ENCODE data around the gene KIAA0753.
"Not testable (repeated sequence)": the region's sequence is repeated elsewhere in the genome, so short reads cannot be mapped to it uniquely, and the experiment has no call there.

KIAA0753 gene

DNA sequence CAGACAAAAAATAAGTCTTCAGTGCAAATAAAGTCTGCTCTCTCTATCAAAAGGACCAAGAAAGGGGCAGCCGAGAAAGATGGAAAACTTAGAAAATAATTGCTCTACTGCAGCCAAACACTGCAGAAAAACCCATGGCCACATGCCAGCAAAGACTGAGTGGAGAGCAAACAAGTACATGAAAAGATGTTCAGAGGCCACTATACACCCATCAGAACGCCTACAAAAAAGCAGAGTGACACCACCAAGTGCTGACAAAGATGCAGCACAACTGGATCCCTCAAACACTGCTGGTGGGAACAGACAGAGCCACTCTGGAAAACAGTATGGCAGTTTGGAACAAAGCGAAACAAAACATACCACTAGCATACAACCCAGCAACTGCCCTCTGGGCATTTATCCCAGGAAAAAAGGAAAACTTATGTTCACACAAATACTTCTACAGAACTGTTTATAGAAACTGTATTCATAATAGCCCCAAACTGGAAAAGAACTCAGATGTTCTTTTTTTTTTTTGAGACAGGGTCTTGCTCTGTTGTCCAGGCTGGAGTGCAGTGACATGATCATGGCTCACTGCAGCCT is 36.7 kb downstream of the KIAA0753 start:
- DNase-seq (ENCODE audit: extremely low read depth in 1 of 2, low read depth in 1 of 2), result no peak

DNA sequence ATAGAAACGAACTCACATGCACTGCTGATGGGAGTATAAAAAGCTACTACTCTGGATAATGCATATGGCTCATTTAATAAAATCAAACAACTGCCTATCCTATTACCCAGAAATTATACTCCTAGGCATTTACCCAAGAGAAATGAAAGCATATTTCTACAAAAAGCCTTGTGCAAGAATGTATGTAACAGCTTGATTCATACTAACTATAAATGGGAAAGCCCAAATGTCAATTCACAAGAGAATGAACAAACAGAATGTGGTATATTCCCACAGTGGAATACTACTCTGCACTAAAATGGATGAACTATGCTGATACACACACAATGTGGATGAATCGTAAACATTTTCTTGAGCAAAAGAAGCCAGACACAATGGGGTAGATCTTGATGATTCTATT is 38.4 kb downstream of the KIAA0753 start:
- DNase-seq (ENCODE audit: extremely low read depth in 1 of 2, low read depth in 1 of 2), result no peak

DNA sequence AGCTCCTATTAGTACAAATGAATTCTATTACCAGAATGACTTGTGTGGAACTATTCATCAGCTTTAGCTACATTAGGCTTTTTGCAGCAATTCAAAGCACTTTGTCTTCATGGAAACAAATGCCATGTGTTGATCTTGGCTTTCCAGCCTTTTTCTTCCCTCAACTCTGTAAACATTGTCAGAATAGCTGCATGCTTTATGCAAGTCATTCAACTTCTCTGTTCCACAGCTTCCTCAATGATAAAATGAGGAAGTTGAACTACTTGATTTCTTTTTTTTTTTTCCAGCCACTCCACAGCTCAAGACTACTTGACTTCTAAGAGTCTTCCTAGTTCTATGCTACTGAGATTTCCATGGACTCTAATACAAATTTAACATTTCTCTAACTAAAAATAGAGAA is 41.1 kb downstream of the KIAA0753 start:
- DNase-seq (ENCODE audit: extremely low read depth in 1 of 2, low read depth in 1 of 2), result no peak

DNA sequence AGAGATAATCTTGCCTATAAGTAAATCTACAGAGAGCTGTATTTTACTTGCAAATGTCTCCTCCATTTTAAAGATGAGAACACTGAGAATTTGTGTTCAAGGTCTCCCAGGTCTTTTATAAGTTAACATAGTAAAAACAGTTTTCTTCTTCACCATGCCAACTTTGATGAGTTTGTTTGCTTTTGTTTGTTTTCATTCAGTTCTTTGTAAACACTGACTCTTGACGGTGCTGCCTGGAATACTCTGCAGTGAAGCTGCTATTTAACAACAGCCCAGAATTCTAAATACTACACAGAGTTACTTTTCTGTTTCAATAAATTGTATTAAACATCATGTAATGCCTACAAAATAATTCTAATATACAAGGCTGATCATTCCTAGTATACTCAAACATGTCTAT is 42.8 kb downstream of the KIAA0753 start:
- no peak for DNase-seq (ENCODE audit: extremely low read depth in 1 of 2, low read depth in 1 of 2)

DNA sequence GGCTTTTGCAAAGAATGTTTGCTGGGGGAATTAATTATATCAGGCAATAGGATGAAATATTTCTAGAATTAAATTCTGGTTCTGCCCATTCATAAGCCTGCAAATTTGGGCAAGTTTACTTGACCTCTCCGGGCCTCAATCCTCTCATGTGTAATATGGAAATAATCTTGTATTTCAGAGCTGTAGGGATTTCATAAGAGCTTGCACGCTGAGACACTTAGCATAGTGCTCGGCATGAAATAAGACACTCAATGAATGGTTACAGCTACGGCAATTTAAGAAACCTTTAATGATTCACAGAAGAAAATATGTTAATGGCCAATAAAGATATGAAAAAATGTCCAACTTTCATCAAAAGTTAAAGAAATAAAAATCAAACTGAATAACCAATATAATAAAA is 43.6 kb downstream of the KIAA0753 start:
- DNase-seq (ENCODE audit: extremely low read depth in 1 of 2, low read depth in 1 of 2), result no peak

DNA sequence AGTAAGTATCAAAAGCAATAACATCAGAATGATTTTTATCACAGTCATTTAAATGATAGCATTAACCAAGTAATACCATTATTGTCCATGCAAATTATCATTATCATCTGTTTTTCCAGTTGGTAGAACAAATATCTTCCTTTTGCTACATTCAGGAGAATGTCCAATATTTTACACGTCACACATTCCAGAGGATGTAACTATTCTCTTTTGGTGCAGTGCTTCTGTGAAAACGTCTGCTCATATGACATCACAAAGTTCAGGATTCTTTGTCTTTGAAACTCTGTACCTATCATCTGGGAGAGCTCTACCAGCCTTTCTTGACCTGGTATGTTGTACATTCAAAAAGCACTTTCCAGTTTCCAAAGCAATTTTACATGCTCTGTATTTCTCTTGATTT is 44.0 kb downstream of the KIAA0753 start:
- no peak for DNase-seq (ENCODE audit: extremely low read depth in 1 of 2, low read depth in 1 of 2)

DNA sequence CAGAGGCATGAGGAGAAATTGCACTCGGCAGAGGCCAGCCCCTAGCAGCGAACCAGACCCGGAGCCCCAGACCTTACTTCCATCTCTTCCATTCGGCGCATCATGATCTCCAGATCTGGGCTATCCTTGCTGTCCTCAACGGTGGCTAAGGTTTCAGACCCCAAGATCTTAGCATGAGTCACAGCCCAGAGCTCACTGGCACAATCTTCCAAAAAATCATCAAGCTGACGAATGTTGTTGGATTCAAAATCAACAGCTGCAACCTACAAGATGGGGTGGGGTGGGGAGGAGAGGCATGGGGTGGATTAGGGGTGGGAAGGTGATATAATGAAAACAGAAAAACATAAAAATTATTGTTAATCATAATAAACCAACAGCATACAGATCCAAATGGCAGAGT is 44.4 kb downstream of the KIAA0753 start:
- no peak for DNase-seq (ENCODE audit: extremely low read depth in 1 of 2, low read depth in 1 of 2)

DNA sequence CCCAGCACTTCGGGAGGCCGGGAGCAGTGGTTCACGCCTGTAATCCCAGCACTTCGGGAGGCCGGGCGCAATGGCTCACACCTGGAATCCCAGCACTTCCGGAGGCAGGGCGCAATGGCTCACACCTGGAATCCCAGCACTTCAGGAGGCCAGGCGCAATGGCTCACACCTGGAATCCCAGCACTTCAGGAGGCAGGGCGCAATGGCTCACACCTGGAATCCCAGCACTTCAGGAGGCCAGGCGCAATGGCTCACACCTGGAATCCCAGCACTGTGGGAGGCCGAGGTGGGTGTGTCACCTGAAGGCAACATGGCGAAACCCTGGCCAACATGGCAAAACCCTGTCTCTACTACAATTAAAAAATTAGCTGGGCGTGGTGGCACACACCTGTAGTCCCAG is 47.1 kb downstream of the KIAA0753 start:
- not testable (repeated sequence) for DNase-seq (ENCODE audit: extremely low read depth in 1 of 2, low read depth in 1 of 2)

DNA sequence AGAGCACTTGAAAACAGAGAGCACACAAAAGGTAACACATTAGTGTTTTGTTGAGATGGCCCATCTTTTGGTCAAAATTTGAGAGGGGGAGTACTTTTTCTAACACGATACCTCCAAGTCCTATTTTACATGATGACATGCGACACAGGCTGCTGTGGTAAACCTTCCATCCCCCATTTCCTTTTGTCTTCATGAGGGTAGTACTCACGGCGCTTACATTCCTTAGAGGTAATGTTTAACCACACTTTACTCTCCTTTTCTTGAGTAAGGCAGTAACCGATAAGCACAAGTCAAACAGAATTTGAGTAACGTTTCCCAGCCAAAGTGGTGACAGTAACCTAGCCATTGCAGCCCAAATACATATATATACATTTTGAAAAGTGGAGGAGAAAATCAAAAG is 48.3 kb downstream of the KIAA0753 start:
- DNase-seq (ENCODE audit: extremely low read depth in 1 of 2, low read depth in 1 of 2), result no peak

DNA sequence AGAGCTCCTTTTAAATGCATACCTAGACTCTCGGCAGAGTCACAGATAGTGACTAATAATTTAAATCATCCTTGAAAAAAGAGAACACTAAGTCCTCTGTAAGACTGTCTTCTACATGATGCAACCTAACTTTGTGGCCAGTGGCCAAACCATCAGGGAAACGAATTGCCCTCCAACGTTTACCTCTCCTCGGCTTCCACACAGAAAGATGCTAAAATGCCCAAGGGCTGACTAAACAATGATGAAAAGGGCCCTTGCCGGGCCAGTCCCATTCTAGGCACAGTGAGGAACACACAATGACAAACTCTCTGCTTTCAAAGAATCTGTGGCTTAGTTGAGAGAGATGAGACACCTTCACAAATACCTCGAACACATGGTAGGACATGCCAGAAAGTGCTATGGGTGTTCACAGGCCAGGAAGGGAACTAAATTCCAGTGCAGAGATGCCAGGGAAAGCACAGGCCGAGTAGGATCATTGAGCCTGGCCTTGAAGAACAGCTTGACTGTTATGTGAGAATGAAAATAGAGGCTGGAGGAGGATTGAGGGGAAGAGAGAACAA is 48.8 kb downstream of the KIAA0753 start:
- DNase-seq (ENCODE audit: extremely low read depth in 1 of 2, low read depth in 1 of 2), result no peak

DNA sequence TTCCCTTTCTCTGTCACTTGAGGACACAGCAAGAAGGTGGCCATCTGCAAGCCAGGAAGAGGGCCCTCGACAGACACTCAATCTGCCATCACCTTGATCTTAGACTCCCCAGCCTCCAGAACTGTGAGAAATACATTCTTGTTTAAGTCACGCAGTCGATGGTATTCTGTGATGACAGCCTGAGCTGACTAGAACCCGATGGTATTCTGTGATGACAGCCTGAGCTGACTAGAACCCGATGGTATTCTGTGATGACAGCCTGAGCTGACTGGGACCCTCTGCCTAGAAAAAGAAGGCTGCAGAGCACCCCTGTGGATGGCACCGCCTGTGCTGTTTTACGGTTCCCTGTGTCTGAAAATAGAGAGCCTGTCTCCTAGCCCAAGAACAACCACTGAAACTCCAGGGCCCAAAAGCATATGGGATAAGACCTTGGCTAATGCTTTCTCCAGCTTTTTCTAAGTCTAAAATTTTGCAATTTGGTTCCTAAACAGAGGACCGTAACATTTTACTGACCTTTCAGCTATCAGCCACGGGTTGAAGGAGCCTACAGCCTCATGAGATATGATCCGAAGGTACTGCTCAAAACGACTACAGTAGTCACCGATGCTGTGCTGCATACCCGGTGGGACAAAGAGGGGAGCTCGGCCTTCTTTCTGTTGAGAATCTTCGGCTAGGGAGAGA is 51.1 kb downstream of the KIAA0753 start:
- no peak for DNase-seq (ENCODE audit: extremely low read depth in 1 of 2, low read depth in 1 of 2)

DNA sequence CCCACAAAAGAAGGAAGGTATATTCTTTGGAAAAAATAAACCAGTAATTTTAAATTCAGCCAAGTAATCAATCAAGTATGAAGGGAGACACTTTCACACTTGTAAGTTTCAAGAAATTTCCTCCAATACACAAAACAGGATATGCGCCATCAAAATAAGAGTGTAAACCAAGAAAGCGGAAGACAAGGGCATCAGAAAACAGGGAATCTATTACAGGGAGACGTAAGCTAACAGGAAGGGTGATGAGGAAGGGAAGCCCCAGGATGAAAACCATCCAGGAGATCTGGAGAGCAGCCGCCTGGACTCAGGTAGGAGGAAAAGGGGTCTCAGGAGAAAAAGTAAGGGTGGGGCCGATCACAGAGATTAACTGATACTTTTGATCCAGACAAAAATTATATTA is 52.3 kb downstream of the KIAA0753 start:
- no peak for DNase-seq (ENCODE audit: extremely low read depth in 1 of 2, low read depth in 1 of 2)

DNA sequence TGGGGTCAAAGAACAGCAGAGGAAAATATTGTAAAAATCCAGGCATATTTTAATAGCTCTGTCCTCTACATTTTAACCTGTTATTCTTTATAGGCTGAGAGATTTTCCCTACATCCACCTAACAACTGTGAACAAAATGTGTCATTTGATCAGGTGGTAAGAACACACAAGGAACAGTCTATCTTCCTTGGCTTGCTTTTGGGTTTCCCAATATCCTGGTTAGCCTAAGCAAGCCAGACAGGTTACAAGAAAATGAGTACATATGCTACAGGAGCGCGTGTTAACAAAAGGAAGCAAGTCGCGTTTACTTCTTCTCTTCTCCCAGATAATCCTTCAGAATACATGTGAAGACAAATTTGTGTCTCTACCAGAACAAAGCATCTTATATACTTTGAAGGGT is 53.2 kb downstream of the KIAA0753 start:
- DNase-seq (ENCODE audit: extremely low read depth in 1 of 2, low read depth in 1 of 2), result no peak

DNA sequence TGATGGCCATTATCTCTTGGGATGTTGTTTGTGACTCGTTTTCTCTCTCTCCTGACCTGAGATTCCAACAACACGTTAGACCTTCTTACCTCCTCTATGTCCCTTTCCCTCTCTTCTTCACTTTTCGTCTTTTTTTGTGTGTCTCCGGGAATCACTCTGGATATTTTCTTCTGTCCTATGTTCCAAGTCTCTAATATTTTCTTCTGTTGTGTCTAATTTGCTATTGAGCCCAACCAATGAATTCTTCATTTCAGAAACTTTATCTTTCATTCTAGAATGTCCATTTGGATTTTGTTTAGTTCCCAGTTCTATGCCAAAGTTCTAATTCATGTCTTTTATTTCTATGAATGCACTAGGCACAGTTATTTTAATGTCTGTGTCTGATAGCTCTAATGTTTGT is 57.1 kb downstream of the KIAA0753 start:
- no peak for DNase-seq (ENCODE audit: extremely low read depth in 1 of 2, low read depth in 1 of 2)

DNA sequence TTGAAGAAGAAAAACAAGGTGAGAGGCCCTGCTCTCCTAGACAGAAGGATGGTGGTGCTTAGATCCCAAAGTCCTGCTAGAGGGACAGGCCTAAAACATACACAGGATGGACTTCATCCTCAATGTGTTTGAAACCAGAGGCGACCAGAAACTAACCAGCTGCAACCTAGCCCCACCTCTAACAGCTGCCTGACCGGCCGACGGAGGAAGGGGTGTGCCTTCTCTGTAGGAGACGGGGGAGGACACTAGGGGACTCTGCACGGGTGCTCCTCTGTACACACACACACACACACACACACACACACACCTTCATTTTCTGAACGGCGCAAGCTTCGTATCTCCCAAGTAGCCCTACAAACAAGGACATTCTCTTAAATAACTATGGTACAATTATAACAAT is 59.9 kb downstream of the KIAA0753 start:
- no peak for DNase-seq (ENCODE audit: extremely low read depth in 1 of 2, low read depth in 1 of 2)

DNA sequence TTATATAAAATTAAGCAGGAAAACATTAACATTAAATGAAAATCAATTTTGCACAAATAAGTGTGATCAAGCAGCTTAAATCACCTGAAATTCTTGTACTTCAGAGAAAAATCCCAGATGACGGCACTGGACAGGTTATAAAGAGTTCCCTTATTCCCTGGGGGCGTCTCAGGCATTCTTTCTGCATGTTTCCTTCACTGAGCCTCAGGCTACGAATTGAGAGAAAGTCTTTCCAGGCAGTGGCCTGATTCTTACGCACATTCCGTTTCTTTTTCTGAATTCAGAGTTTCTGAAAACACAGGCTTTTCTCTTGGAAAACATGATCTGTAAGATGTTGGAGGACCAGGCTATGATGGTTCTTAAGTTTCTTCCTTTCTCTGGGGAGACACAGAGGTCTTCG is 62.0 kb downstream of the KIAA0753 start:
- no peak for DNase-seq (ENCODE audit: extremely low read depth in 1 of 2, low read depth in 1 of 2)

DNA sequence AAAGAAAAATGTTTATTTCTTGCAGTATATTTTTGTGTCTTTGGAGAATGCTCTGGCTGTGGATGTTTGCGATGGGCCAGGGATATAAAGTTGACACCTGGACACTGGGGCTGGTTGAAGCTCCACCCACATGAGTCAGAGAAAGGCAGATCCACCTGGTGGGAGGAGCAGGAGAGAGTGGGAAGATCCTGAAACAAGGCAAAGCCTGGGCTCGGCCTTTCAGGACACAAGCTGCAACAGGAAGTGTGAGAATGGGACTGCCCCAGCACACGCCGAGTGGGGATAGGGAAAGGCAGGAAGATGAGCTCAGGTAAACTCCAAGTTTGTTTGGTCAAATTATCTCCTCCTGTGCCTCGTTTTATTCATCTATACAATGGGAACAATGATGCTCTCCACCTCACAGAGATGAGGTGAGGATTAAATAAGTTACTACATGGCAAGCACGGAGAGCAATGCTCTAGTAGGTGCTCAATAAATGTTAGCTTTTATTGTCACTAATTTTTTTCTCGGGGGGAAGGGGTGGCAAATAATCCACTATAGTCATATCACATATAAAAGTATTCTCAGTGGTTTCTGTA is 62.7 kb downstream of the KIAA0753 start:
- no peak for DNase-seq (ENCODE audit: extremely low read depth in 1 of 2, low read depth in 1 of 2)

DNA sequence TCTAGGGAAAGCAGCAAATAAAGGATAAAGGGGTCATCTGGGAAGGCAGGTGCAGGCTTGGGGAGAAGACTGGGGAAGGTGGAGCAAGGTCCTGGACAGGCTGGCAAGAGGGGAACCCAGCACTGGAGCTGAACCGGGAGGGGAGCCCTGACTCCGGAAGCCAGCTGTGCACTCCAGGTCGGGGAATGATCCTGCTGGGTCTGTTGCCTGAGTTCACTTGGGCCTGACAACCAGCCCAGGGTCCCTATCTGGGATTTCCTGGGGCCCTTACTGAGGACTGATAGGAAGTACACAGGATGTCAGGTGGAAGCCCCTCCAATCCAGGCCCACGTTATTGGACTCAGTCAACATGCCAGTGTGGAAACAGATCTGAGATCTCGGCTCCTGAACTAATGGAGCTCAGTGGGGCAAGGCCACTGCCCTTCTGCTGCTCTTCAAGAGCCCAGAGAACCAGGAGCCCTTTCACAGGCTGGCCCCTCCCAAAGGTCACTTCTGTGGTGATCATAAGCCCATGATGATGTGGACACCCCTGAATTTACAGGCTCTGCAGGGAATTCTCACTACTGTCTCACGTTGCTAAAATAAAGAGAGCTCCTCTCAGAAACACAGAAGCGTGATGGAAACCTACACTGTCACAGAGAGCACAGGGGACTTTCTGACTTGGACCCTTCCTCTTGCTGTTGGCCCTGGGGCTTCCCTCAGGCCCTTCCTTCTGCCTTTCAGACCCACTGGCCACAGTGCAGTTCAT is 64.3 kb downstream of the KIAA0753 start:
- no peak for DNase-seq (ENCODE audit: extremely low read depth in 1 of 2, low read depth in 1 of 2)

DNA sequence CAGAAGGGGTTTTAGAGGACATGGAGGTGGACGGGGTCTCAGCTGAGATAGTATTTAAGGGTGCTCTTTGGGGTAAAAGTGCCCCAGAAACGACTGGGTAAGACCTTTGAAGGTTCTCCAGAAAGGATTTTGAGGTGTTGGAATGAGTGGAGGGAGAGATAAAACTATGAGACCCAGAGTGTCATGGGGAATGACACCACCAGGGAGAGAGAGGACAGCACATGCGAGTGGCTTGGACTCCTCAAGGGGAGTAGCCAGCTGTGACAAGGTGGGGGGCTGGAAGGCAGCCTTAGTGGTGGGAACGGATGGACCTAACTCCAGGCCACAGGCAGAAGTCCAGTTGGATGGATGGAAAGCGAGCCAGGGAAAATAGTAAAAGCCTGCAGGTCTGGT is 64.9 kb downstream of the KIAA0753 start:
- DNase-seq (ENCODE audit: extremely low read depth in 1 of 2, low read depth in 1 of 2), result no peak

DNA sequence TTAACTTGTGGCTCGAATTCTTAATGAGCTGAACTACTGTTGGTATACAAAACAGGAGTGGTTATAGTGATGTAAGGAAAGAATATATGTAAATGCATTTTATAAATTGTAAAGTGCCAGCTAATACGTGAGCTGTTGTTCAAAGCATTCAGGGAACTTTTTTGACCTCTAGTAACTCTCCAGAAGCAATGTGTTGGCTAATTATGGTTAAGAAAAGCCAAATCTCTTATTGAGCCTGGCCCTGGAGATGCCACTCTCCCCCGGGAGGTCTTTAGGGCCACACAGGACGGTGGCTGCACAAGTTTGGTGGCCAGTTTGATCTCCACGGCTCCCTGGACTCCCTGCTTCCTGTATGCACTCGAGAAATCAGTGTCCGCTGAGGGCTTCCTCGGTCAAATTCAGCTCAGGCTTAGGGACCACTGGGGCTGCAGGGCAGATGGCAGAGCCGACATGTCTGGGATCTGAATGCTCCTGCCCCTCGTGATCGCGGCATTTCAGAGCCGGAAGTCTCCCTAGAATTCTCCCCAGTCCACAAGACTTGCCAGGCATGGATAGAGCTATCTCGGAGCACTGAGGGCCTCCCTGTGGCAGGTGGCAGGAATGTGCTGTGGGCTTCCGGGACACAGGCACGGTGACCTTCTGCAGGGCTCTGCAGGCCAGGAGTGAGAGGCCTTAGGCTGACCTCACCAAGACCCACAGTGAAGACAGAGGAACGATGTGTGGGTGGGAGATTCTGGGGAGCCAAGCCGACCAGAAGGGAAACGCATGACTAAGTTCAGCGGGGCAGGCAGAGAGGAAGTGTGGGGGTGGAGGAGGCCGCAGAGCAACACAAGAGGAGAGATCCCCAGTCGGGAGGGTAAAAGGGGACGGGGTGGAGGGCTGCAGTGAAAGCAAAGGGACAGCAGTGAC is 65.6 kb downstream of the KIAA0753 start:
- peak; percentile 33 to 61 for DNase-seq (ENCODE audit: extremely low read depth in 1 of 2, low read depth in 1 of 2)
